NCI-H146 (cell line): ENCODE data around the gene SMS.
"Not testable (repeated sequence)": the region's sequence is repeated elsewhere in the genome, so short reads cannot be mapped to it uniquely, and the experiment has no call there.

Experiments used
- DNase-seq: peaks from one replicate; lab custom pipeline; 2025; lab: John Stamatoyannopoulos, UW

SMS gene

DNA sequence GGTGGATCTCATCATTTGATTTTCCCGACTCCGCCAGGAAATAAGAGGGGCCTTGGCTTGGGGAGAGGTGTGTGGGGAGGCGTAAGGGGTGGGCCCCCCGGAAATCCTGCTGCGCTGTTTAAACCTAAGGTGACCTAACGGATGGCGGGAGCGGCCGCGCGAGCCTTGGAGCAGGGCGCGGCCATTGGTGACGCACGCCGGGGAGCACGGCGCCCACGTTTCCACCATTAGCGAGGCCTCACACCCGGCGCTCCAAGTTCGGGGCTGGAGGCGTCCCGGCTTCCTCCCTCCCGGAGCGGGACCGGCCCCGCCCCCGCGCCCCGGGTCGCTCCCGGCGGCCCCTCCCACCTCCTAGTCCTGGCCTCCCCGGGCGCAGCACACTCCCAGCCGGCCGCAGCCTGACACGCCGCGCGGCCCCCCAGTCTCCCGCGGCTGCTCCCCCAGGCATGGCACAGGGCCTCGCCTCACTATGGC is at the start of gene SMS:
SMS (plus strand) TSS at position 354 of the 474 bp plus-strand sequence; CDS start at position 470, 116 bp downstream.
- DNase-seq: peak; percentile 85

DNA sequence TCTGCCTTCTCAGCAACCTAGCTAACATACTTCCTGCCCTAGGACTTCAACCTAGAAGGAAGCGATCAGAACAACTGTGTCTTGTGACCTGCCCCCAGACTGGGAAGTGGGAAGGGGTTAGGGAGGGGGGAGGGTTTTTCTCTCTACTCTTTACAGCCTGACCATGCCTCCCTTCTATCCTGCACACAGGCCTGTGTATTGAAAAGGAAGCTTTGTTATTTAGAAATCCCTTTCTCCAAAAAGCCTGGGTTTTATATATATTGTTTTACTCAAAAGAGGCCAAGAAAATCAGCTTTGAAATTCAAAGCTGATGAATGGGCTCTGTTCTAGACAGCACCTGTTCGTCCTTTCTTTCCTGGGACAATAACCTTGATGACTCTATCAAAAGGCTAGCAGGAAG is 35.2 kb upstream of the SMS start:
- DNase-seq: peak; percentile 71

DNA sequence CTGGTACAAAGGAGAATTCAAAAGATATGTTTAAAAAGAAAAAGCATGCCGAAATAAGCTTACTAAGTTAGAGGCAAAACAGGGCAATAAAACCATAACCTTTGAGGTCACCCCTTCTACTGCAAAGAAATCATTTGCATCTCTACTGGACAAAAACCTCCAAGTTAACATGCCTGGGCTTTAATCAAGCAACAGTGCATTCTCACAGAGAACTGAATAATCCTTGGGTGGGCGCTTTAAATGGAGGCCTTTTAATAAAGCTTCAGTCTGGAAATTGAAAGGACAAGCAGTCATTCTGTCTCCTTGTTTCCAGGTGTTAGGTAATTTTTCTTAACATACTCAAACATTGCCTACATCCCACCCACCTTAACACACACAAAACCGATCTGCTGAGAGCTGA is 34.6 kb upstream of the SMS start:
- DNase-seq: peak; percentile 31

DNA sequence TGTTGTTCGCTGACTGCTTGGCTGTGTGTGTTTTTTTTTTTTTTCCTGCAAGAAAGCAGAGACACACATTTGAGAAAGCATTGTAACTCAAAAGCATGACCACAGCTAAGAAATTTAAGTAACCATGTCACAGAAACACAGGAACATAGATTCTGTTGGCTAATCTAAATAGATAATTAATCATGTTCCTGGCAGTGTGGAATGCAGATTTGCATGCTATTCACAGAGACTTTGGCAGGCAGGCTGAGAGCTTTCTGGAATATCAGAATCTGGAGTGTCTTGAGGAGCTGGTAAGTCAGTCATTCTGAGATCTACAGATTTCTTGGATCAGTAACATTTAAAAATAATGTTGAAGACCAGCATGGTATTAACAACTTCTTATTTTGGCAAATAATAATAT is 33.2 kb upstream of the SMS start:
- no peak for DNase-seq

DNA sequence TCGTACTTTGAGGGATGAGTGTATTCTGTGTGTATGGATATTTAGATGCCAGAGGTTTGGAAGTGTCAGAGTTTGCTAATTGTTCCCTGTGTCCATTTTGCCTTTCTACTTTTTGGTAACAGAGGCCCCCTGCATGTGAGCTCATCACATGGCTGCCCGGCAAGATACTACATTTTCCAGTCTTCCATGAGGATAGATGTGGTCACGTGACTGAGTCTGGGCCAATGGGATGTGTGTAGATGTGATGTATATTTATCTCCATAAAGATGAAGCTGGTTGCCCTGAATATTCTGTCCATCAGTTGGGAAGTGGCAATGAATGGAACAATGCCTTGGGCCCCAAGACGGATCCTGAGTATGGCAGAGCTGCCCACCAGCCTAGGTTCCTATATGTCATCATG is 29.0 kb upstream of the SMS start:
- DNase-seq: no peak

DNA sequence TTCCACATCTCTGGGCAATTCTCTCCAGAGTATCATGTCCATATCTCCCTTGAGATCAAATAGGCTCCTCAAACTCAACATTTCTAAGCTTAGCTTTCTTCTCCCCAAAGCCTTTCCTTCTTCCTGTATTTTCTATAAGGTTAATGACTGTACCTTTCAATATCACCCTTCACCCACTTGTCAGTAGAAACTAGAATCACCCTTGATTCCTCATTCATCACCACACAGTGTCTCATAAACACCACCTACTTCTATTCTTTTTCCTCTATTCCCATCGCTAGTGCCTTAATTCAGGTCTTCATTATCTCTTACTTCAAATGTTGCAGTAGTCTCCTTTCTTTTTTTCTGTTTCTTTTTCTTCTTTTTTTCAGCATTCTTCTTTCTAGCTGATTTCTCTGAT is 28.3 kb upstream of the SMS start:
- no peak for DNase-seq

DNA sequence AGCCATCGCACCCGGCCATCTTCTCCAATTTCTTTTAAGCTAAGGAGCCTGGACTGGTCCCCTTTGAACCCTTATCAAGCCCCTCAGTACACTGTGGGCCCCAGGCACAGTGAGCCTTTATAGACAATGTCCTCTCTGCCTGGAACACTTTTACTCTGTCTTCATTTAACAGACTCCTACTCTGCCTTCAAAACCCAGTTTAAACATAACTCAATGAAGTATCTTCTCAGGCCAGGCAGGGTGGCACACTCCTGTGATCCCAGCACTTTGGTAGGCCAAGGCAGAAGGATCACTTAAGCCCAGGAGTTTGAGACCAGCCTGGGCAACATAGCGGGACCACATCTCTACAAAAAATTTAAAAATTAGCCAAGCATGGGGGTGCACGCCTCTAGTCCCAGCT is 27.5 kb upstream of the SMS start:
- DNase-seq: no peak

DNA sequence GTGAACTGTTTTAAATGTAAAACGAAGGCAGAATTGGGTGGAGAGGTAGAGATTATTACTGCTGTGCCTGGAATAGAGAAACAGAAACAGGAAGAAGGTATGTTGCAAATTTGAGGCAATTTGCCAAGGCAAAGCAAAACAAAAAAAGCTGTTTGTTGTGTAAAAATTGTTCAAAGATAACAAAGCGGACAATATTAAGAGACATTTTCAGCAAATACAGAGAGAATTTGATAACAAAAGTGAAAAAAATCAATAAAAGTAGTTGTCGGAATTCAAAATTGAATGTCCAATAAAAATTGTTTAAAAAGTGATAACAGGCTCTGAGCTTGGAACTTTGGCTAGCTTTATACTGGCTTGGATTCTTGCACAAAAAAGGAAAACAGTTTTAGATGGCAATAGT is 14.4 kb upstream of the SMS start:
- DNase-seq: no peak

DNA sequence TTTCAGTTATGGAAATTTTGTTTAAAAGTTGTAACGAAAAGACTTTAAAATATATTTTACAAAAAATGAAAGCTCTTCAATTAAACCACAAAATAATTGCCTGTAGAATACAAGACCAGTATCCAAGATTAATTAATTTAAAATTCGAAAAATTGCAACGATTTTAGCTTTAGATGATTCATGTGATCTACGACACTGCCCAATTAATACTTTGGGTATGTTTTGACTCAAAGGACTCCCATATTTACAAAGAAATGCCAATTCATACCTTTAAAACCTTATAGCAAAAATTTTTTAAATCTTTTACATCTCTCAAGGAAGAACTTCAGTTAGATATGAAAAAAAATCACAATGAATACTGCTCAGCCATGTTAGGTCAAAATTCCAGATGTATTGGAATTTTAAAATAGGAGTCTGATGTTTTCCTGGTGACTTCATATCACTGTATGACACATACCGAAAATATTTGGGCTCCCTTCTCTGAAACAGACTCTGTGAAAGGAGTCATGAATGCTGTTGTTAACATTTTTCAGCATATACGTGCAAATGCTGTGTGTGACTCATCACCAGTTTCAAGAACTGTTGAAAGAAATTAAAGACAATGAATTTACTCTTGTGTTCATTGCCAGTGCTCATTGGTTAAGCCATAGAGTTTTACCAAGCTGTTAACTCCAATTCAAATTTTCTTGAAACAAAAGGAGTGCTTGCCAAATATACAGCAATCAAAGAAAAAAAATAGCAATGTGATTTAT is 13.8 kb upstream of the SMS start:
- DNase-seq: no peak

DNA sequence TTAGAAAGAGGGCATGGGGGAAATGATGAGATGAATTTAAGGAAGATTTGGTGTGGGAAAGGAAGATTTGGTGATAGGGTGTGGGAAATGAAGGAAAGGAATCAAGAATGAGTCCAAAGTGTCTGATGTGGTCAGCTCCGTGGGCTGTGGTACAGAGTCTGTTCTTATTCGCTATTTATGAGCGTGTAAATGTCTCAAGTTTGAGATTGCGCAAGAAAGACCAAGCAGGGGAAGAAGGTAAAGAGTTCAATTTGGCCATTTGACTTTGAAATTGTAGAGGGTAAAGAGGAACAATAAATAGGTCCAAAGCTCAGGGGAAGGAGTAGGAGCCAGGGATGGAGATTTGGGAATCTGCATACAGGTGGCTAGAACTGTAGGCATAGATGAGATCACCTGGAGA is 11.3 kb upstream of the SMS start:
- DNase-seq: no peak

DNA sequence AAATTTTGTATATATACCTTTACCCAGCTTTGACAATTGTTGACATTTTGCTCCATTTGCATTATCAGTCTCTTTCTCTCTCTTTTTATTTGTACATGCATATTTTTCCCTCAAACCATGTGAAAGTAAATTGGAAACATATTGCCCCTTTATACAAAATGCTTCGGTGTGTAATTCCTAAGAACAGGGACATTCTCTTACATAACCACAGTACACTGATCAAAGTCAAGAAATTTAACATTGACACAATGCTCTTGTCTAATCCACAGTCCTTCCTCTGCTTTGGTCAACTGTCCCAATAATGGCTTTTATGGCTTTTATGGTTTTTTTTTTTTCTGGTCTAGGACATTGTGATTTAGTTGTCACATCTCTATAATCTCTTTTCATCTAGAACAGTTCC is 9.5 kb upstream of the SMS start:
- no peak for DNase-seq

DNA sequence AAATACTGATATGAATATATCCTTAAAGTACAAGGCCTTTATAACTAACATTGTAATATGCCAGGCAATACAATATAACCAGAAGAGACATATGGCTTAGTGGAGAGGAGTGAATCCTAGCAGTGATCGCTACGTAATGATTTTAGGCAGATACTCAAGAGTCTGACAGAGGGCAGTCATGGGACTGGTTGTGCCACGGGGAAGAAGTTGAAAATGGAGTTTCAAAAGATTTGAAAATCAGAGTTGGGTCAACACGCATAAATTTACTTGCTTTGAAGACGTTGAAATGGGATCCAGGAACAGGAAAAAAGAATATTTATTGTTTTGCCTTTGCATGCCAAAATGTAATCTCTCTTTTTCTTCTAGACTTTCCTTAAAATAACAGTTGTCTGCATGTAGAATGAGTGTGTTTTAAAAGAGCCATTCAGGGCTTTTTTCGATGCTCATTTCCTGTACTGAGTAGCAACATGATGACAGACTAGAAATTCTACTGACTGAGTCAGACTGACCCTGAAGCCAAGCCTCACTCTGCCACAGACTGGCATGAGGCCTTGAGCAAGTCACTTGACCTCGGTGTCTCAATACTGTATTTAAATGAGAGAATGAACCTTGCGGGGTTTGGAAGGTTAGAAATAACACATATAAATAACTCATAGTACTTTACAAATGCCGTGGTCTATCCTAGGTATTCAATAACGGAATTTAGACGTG is 8.1 kb upstream of the SMS start:
- DNase-seq: no peak

DNA sequence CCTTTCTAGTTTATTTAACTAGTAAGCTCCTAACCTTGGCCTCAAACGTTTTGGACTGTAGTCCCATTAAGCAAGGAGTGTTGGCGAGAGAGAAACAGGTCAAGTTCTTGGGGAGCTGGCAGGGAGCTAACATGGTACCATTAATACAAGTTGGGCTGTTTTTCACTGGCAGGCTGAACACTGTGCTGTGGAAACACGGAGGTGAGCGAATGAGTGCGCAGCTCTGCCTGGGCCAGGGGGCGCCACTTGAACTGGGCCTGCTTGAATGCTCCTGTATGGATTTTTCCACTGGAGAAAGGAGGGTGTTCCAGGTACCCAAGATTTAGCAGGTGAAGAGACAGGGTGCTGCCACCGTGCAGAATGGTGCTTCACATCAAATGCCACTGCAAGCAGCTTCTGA is 7.4 kb upstream of the SMS start:
- no peak for DNase-seq

DNA sequence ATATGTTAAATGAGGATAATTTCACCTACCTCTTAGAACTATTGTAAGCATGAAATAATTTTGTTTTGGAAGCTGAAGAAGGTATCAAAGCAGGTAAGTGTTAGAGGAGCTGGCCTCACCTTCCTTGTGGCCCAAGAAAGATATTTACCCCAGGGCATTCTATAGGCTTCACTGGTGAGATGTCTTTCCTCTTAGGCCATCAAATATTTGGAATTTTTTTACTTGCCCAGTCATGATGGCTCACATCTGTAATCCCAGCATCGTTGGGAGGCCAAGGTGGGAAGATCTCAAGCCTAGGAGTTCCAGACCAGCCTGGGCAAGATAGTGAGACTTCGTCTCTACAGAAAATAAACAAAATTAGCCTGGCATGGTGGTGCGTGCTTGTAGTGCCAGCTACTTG is 6.1 kb upstream of the SMS start:
- no peak for DNase-seq

DNA sequence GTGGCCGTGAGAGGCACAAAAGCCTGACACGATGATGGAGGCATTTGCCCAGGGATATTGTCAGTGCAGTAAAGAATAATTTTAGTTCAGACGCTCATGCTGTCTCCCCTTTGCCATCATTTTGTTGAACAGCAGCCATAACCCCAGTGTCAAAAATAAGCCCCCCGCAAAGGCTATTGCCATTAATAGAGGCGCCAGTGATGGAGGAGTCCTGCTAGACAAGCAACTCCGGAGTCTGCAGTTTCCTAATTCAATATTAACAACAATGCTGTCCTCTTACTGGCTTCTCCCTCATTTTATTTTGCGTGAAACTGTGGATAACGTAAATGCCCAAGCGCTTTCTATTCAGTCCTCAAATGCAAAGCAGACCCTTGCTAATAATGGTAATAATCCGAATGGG is 603 bp upstream of the SMS start:
- no peak for DNase-seq

DNA sequence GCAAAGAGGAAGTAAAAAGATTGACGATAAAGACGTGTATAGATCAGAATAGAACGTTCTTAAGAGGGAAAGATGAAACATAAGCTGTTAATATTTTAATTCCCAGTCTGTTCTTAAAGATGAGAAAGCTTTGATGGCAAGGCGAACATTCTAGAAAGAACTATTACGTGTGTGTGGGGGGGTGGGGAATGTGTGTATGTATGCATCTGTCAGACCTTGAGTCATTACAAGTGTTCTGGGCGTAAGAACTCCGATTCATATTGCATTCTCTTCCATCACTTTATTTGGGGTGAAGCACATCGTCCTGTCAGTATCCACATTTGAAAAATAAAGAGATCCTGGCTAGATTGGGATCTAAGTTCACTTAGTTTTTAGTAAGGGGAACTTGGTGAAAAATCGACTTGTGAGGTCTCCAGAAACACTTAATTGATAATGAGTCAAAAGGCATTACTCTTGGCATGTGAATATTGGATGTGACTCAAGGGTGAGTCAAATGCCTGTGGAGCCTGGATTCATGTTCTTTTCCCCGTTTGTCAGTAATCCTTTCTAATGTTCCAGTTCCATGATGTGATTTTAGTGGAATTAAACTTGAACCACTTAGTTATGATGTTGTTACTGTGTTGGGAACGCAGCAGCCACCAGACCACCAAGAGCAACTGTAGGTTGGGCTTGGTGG is 3.1 kb downstream of the SMS start:
- DNase-seq: no peak

DNA sequence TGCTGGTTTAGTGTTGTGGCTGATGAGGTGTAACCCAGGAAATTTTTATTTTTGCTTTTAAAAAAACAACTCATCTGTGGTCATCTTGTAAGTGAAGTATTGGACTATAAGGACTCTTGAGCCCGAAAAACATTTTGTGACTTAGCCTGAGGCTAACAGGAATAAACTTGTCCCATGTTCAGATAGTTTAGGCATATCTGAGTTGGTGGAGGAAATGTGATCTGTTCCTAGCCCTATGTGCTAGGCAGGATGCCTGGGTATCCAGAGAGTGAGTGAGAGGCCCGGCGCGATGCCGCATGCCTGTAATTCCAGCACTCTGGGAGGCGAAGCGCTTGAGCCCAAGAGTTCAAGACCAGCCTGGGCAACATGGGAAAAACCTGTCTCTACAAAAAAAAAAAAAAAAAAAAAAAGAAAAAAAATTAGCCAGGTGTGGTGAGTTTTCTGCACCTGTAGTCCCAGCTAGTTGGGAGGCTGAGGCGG is 3.7 kb downstream of the SMS start:
- no peak for DNase-seq

DNA sequence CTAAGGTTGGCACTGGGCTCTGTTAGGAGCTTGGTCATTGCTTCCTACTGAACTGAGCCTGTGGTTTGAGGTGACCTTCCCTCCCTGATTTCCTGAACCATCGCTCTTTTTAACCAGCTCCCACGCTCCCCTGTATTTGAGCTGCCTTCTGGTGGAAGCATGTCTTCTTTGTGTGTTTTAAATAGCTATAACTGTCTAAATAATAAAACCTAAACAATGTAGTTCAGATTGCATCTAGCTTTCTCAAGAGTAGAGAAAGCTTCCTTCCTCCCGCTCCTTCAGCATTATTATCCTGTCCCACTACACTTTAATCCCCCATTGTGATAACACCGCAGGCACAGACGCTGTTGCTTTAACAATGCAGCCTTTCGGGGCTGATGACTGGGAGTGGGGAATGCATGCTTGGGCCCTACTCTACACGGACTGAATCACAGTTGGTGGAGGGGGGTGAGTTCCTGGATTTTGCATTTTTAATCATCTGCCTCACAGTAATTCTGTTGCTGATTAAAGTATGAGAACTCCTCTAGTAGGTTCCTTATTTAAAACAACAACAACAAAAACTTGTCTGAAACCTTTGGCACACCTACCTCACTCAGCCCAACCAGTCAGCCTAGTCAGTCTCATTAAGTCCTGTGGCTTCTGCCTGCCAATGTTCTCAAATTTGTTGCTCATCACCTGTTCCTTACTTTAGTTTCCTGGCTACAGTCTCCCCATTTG is 6.6 kb downstream of the SMS start:
- no peak for DNase-seq

DNA sequence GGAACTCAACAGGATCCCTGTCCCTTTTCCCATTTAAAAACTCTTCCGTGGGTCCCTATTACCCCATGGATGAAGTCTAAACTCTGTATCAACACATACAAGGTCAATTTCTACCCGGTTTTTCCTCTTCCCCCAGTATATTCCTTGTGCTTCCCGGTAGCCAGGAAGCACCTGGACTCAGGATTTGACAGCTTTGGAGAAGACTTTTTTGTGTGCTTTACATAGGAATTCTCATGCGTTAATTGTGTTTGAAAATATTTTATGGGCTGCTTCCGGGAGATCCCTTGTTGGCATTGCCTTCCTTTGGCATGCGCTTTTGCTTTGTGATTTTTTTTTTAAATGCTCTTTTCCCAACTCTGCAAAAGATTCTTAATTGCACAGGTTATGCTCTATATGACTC is 7.2 kb downstream of the SMS start:
- DNase-seq: no peak

DNA sequence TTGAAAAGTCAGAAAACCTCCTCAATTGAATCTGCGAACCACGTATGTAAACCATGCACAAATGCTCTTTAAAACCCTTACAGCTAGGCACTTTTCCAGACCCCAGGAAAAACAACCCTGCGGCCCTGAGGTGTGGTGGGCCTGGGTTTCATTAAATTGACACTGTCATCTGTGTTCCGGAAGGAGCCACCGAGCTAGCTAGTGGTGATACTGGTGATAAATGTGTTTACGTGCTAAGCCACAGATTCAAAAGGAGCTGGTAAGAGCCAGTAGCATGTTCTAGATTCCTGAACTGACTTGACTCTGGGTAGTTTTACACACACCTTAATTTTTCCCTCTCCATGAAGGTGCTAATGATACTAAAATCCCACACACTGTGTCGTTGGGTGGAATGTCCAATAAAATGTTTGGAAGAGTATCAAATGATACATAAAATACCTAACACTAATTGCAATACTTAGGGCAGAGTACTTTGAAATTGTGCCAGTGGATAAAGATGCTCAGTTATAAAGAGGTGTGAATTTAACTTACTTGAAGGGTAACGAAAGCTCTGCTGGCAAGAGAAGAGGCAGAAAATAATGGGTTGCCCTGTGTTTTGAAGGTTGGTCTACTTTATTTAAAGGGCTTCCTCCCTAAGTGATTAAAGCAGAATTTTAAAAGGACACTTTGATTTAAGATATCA is 8.5 kb downstream of the SMS start:
- DNase-seq: no peak

DNA sequence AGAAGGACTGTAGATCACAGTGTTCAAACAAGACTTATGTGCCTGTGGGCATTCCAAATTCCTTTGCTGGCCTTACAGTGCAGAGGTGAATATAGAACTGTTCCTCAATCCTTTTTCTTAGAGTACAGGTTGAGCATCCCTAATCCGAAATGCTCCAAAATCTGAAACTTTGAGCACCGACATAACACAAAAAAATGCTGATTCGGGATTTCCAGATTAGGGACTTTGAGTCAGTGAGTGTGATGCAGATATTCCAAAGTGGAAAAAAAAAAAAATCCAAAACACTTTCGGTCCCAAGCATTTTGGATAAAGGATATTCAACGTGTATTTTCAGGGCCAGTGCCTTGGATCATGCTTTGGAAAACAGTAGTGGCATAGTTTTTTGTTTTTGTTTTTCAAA is 9.2 kb downstream of the SMS start:
- DNase-seq: no peak

DNA sequence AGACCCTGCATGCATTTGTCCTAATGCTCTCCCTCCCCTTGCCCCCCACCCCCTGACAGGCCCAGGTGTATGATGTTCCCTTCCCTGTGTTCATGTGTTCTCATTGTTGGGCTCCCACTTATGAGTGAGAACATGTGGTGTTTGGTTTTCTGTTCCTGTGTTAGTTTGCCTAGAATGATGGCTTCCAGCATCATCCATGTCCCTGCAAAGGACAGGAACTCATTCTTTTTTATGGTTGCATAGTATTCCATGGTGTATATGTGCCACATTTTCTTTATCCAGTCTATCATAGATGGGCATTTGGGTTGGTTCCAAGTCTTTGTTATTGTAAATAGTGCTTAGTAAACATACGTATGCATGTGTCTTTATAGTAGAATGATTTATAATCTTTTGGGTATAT is 10.0 kb downstream of the SMS start:
- not testable (repeated sequence) for DNase-seq
